ENCODE measurements around the gene PPP2R5C.

PPP2R5C gene

DNA sequence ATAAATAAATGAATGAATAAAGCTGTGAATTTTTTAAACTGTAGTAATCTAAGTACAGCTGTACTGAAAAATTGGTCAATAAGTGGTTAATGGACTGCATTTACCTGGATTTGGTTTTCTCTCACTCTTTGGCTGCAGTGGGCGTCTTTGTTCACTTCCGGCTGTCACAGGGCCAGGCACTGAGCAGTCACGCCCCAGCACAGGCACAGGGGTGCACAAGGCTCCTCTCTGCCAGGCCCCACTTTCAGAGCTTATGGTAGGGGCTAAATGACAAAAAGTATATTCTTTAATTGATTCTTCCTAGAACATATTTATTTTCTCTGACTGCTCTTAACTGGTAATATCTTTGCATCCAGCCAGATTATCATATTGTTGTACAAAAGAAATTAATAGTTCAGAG lies 132.2 kb downstream of the PPP2R5C start:
- no peak for DNase-seq (ENCODE audit: low read depth)
- no peak overlapping the region for H3K4me3 ChIP-seq (ENCODE audit: low read length)
- TF ChIP-seq, protein P1, sequence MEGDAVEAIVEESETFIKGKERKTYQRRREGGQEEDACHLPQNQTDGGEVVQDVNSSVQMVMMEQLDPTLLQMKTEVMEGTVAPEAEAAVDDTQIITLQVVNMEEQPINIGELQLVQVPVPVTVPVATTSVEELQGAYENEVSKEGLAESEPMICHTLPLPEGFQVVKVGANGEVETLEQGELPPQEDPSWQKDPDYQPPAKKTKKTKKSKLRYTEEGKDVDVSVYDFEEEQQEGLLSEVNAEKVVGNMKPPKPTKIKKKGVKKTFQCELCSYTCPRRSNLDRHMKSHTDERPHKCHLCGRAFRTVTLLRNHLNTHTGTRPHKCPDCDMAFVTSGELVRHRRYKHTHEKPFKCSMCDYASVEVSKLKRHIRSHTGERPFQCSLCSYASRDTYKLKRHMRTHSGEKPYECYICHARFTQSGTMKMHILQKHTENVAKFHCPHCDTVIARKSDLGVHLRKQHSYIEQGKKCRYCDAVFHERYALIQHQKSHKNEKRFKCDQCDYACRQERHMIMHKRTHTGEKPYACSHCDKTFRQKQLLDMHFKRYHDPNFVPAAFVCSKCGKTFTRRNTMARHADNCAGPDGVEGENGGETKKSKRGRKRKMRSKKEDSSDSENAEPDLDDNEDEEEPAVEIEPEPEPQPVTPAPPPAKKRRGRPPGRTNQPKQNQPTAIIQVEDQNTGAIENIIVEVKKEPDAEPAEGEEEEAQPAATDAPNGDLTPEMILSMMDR (conservative IDR thresholded peaks at IDR 0.05; ENCODE audit: low read length), result no peak

DNA sequence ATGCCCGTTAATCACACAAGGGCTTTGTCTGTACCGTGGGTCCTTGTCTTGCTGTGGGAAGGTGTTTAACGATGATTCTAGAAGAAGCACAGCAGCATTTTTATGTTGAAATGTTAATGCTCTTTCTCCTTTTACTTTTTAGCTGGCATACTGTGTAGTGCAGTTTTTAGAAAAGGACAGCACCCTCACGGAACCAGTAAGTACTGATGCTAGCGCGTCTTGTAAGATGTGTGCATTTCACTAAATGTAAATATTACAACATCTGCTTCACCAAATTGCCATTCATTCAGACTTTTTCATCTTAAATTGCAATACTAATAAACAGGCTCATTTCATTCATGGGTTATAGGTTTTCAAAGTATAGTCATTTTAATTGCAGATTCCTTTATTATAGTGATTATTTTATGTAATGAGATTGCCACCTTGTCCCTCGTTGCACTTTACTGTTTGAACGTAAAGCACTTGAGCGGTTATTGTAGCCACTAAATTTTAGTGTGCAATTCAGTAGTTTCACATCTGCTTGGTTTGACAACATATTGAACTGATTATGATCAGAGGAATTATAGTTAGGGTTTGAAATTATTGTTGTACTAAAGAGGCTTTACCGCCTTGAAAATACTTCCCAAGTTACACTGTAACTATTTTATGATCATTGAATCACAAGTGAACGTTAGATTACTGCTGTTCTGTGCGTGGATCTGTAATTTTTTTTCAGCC lies 133.0 kb downstream of the PPP2R5C start:
- H3K4me3 ChIP-seq (ENCODE audit: low read length), result no peak overlapping the region
- DNase-seq (ENCODE audit: low read depth), result no peak
- TF ChIP-seq, protein P1 (conservative IDR thresholded peaks at IDR 0.05; ENCODE audit: low read length), result no peak

DNA sequence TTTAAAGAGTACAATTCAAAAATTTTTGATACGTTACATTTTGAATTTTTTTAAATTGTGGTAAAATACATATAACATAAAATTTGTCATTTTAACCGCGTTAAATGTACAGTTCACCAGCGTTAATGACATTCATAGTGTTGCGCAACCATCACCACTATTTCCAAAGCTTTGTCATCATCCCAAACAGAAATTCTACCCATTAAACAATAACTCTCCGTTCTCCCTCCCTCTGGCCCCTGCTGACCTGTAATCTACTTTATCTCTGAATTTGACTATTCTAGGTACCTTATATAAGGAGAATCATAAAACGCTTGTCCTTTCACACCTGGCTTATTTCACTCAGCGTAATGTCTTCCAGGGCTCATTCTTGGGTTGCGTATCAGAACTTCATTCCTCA lies 133.7 kb downstream of the PPP2R5C start:
- TF ChIP-seq, protein P1 (conservative IDR thresholded peaks at IDR 0.05; ENCODE audit: low read length), result no peak
- DNase-seq (ENCODE audit: low read depth), result no peak
- H3K4me3 ChIP-seq (ENCODE audit: low read length), result no peak overlapping the region

DNA sequence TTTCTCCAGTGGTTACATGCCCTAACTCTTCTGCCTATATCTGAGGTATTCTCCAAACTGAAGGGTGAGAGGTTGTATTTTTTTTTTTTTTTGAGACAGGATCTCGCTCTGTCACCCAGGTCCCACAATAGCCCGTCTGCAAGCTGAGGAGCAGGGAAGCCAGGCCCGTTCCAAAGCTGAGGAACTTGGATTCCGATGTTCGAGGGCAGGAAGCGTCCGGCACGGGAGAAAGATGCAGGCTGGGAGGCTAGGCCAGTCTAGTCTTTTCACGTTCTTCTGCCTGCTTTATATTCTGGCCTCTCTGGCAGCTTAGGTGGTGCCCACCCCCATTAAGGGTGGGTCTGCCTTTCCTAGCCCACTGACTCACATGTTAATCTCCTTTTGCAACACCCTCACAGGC lies 135.8 kb downstream of the PPP2R5C start:
- no peak for DNase-seq (ENCODE audit: low read depth)
- TF ChIP-seq, protein P1 (conservative IDR thresholded peaks at IDR 0.05; ENCODE audit: low read length), result no peak

DNA sequence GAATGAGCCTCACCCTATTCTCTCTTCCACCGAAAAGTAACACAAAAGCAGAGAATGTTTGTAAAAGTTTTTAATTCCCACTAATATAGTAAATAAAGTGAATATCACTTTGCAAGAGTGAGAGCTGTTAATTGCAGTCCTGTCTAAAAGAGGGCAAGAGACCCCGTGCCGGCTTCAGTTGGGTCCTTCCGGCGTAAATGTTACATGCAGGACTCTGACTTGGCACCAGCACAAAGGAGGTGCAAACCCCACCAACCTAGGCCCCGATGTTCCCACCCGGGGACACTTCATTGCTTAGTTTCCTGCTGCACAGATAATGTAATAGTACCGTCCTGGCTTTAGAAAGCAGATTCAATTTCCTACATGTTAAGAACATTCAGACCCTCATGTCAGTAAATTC lies 136.9 kb downstream of the PPP2R5C start:
- H3K4me3 ChIP-seq (ENCODE audit: low read length), result no peak overlapping the region
- TF ChIP-seq, protein P1 (conservative IDR thresholded peaks at IDR 0.05; ENCODE audit: low read length), result no peak
- DNase-seq (ENCODE audit: low read depth), result no peak

More for the DNA sequence above, 135.8 kb downstream of the PPP2R5C start:
- no peak overlapping the region for H3K4me3 ChIP-seq (ENCODE audit: low read length)

DNA sequence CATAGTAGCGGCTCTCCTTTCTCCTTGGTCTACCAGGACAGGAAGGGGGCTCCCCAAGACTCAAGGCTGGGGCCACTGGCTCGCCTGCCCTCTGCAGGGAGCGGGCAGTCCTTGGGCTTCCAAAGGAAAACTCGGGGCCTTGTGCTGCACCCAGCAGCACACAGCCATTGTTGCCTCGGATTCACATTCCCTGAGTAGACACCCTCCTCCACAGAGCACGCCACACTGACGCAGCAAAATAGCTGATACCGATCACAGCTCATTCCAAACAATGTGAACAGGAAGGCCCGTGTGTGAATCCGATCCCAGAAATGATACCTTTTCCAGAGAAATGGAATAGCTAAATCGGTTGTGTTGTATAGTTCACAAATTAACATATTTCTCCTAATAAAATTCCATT lies 137.8 kb downstream of the PPP2R5C start:
- no peak overlapping the region for H3K4me3 ChIP-seq (ENCODE audit: low read length)
- DNase-seq (ENCODE audit: low read depth), result no peak
- TF ChIP-seq, protein P1 (conservative IDR thresholded peaks at IDR 0.05; ENCODE audit: low read length), result no peak

DNA sequence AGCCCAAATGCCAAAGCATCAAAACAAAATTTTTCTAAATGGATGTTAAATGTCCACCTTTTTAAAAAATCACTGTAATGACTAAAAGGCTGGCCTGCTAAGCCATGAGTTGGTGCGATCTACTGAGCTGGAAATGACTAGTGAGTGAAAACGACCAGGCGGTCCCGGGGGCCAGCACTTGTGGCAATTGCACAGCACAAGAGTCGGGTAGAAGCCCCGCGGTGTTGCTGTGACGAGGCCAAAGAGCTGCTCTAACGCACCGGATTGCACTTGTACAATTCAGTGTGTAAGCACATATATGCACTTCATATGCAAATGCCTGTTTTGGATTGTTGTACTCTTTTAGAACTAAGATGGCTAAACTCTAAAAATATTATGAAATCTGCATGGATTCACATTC lies 138.7 kb downstream of the PPP2R5C start:
- no peak for DNase-seq (ENCODE audit: low read depth)
- TF ChIP-seq, protein P1 (conservative IDR thresholded peaks at IDR 0.05; ENCODE audit: low read length), result no peak
- no peak overlapping the region for H3K4me3 ChIP-seq (ENCODE audit: low read length)
